Measurements from ENCODE around the gene P2RX1.

Gene P2RX1

DNA sequence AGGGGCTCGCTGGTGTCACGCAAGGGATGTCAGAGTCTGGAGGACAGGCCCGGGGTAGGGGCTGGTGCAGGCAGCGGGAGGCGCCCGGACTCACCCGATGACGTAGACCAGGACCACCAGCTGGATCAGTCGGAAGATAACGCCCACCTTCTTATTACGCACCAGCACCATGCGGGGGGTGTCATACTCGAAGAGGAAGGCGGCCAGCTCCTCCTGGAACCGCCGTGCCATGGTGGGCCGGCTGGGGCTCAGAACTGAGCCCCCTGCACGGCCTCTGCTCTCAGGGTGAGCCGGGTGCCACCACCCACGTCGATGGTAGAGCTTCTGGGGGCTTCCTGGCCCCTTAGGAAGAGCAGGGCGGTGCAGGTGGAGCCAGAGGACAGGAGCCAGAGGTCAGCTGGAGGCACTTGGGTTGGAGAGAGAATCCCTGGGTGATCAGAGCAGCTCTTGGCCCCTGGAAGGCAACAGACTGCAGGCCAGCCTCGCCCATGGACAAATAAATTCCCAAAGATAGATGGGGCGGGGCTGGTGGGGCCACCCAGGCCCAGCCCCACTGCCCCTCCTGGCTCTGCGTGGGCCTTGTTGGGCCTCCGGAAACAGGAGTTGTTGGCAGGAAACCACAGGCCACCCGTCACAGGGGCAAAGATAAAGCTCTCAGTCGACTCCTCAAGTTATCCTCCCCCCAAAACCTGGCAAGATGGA is at the start of gene P2RX1:
TSS of gene P2RX1 (minus strand) at position 471 of the 702 bp plus-strand sequence. CDS start at position 231, 240 bp downstream.
- DNase-seq = no peak

DNA sequence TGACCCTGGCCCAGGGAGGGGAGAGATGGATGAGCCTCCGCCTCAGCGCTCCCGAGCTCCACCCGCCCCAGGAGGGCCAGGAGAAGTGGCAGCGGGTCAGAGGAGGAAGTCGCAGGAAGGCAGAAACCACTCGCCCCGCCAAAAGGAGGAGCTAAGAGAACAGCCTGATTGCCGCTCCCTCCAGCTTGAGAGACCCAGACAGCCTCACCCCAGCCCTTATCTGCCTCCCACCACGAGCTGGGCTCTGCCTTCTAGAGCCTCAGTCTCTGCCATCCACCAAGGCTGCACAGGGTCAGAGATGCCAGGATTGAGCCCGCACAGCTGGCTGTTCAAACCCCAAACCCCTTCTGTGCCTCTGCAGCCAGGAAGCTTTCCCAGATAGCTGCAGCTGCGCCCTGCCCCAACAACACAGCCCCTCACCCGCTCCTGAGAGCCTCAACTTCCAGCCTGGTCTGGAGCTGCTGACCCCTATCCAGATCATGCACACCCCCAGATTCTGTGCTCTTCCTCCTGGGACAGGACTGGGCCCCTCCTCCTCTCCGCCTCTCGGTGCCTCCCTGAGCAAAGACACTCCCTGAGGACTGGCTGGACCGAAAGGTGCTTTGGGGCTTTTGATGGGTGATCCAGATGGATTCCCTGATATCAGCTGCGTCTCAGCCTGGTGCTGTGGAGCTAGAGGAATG is 49.0 kb upstream of the P2RX1 start:
- peak; percentile 90 for DNase-seq

DNA sequence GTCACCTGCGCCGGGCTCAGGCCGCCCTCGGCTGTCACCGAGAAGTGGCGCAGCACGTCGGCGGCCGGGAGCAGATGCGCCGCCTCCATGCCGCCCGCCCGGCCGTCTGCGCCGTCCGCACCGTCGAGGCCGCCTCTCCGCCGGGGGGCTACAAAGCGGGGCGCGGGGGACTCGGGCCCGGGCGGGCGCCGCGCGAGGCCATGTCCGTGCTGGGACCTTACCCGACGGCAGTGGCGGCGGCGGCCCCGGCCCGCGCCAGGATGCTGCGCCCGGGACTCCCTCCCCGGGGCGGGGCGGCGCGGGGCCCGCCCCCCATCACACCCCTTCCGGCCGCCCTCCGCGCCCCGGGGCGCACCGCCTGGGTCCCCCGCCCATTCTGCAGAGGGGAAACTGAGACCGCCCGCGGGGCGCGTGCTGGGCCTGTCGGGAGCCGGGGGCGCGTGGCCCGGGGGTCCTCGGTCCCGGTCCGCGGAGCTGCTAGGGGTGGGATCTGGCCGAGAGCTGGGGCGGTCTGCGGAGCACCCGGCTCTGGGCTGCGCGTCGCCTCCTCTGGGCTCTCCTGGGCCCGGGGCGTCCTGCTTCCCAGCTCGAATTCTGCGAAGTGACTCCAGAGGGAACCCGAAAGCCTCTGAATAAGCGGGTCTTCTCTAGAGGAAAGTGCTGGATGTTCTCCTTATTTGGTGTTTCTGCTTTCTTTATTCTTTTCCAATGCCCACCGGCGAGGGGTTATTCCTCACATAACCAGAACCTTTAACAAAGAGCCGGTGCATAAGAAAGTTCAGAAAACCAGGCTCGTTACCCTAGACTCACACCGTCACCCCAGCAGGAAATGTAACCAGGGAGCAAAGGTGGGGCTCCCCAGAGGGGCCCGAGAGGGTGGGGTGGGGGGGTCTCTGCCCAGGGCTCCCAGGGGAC is 48.2 kb upstream of the P2RX1 start, which contains the start of gene ATP2A3:
TSS of gene ATP2A3 (minus strand) at position 235 of the 915 bp plus-strand sequence. CDS start at position 89, 146 bp downstream.
- peak; percentile 71 for DNase-seq

DNA sequence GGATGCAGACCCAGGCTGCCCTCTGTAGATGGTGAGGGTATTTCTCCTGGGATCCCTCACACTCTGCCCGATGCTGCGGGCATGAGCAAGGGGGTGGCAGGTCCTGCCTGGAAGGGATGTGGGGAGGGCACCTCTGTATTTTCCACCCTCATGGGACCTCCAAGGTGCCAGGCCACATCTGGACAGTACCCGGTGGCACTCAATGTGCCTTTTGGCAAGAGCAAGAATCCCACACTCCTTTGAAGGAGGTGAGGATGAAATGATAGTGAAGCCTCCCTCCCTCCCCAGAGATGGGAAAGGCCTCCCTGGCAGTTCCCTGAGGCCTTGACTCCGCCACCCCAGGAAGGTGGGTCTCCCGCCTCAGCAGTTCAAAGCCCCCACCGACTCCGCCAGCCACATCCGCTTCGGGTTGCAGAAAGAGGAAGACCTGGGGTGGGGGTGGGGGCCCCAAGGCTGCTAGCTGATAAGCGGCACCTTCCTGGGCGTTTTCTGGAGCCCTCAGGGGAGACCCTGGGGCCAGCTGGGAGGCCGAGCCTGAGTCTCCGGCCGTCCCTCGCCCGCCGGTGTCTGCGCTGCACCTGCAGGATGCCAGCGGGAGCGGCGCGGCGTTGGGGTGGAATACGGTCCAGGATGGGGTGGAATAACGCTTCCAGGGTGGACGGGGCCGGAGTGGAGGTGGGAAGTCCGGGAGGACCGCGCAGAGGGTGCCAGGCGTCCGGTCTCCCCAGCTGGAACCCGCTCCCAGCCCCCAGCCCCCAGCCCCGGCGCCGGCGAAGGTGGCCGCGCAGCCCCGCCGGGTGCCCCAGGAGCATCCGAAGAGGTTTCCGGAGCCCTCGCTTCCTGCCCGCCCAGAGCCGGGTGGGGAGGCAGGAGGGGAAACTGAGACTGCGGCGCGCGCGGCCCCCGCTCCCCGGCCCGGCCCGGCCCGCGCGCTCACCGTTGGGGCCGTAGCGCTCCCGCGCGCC is 47.3 kb upstream of the P2RX1 start:
- DNase-seq = peak; percentile 69

DNA sequence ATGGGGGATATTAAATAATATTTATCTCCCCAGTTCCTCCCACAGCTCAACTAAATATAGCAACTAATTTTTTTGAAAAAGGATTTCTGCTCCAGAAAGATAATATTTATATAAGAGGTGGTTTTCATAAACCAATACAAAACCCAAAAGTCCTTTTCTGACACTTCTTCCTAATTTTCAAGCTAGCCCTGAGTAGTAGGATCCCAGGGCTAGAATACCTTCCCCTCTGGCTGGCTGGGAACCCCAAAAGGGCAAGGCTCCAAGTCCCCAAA is 46.6 kb upstream of the P2RX1 start:
- DNase-seq = no peak

DNA sequence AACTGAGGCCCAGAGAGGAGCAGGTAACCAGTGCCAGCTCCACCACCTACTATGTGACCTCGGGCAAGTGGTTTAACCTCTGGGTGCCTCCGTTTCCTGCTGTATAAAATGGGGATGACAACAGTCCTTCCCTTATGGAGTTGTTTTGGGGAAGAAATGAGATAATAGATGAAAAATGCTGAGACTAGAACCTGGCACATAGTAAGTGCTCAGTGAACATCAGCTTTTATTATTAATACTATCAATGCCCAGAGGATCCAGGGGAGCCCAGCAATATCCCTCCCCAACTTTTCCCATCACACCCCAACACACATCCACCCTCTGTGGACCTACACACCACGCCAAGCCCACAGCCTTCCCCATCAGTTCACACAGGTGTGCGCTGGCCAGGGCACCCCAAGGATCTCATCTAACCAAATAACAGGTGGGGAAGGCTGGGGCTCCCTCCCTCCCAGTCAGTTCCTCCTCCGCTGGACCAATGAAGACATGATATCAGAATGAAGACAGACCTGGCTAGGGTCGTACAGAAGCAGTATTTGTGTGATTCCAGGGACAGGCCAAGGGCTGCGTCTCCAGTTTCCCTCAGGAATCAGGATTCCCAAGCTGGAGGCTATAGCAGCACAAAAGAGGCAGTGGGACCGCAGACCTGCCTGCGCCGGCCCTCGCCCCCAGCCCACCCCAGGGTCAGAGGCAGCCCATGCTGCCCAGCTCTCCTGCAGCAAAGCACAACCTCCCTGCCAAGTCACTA is 46.1 kb upstream of the P2RX1 start:
- DNase-seq = no peak

DNA sequence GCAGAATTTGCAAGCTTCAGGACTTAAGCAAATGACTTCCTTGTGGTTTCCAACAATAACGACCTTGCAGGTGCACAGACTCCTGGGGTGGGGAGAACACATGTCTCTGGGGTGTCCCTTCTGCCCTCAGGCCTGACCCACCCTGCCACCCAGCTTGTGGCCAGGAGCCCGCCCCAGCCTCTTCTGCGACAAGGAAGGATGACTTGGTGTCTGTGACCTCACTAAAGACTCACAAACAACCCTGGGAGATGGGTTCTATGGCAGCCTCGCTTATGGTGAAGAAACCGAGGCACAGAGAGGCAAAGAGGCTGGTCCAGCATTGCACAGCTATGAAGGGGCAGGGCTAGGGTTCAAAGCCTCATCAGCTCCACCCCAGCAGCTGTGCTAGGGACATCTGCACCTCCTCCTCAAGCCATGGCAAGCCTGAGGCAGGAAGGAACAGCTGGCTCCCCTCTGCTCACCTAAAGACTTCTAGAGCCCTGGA is 45.3 kb upstream of the P2RX1 start:
- DNase-seq = peak; percentile 72

DNA sequence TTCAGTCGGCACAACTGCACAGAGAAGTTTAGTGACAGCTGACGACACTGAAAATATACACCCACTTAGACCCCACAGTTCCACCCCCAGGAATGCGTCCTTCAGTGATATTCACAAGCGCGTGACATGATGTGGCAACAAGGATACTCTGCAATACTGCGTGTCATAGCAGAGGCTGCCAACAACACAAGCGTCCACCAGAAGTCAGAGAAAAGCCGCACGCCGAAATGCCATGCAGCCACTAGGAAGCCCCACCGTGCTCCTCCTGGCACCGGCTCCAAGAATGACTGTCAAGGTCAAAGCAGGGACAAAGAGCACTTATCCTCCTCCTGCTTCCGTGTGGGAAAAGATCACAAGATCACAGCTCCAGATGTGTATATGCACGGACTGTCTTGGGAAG is 44.5 kb upstream of the P2RX1 start:
- DNase-seq = no peak

DNA sequence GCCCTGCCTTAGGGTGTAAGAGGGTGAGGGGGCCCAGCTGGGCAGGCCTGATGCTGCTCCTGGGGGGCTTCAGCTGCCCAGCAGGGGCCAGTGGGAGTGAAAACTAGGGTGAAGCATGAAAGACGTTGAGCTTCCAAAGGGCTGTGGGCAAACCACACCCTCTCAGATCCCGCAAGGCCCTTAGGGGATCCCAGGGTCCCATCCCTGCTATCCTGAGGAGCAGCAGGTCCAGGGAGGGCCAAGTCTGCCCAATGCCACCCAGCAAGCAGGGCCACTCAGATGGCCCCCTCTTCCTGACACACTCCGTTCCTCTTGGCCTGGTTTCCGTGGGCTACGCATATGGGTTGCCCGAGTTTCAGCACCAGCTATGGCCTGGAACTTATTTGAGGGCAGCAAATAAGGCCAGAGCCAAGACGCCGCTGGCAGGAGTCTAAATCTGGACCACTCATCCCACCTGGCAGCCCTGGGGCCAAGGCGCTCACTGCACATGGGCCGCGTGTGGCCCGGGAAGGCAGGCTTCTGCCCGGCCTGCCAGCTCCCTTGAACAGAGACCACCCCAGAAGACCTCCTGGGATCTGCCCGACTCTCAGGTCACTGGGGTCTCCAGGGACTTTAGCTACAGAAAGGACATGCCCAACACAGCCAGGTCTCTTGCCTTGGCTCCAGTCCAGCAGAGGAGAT is 43.8 kb upstream of the P2RX1 start:
- DNase-seq = peak; percentile 59

DNA sequence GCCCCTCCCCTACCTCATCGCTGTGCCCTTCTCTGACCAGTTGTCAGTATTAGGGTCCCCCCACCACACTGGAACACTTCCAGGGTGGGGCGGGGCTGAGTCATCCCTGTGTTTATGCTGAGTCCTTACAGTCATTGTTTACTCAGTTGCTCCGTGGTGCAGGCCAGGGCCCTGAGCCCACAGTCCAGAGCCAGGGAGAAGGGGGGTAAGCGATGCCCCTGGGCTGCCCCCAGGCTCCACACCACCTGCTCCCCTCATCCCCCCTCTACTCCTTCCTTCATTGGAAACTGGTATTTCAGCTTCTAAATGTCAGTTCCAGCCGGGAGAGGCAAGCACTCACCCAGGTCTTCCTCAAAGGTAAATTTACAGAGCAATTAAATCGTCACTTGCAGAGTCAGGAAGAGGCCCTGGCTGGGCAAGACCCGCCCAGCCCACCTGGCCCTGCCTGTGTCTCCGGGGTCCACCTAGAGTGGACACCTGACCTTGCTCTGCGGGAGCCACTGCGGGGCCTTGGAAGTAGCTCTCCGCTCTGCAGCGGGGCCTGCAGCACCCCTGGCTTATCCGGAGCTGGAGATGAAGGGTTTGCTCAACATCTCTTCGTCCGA is 43.1 kb upstream of the P2RX1 start:
- DNase-seq = peak; percentile 100

DNA sequence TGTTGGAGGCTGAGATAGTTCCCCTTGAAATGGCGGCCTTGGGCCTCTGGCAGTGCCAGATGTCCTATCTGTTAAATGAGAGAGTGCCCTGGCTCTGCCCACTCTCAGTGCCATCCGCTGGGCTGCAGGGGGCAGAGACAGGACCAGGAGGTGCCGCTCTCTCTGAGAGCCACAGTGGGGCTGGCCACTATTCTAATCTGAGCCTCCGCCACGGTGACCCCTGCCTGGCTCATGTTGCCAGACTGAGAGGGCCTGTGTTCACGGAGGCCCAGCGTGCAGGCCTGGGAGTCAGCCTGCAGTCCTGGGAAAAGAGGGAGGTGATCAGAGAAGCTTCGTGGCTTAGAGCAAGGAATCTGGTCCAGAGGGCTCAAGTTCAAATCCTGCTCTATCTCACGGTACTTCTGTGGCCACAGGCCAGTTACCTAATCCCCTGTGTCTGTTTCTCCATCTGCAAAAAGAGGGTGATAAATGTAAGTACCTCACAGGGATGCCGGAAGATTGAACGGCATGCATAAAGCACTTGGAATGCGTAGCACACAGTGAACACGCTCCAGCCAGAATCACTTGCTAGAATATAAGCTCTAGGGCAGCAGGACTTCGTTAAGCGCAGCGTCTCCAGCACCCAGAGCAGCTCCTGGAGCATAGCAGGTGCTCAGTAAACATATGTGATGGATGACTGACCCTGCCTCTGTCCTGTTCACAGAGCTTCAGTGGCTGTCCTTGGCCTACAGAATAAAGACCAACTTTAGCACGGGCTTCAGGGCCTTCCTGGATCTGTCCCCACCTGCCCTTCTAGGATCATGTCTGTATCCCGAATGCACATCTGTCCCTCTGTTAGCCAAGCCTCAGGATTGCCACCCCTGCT is 41.7 kb upstream of the P2RX1 start:
- peak; percentile 27 for DNase-seq

DNA sequence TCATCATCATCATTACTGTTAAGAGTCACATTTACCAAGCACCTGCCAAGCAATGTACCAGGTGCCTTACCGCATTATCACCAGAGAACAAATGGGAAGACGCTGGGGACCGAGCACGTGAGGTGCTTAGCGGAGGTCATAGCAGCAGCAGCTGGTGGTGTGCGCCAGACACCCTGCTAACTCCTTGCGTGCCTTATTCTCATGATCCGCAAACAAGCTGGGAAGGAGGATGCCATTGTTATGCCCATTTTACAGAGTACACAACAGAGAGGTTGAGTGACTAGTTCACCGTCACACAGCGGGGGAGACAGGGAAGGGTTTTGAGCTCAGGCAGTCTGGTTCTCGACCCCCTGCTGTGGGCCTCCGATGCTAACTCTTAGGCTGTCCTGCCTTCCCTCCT is 40.7 kb upstream of the P2RX1 start:
- peak; percentile 94 for DNase-seq

DNA sequence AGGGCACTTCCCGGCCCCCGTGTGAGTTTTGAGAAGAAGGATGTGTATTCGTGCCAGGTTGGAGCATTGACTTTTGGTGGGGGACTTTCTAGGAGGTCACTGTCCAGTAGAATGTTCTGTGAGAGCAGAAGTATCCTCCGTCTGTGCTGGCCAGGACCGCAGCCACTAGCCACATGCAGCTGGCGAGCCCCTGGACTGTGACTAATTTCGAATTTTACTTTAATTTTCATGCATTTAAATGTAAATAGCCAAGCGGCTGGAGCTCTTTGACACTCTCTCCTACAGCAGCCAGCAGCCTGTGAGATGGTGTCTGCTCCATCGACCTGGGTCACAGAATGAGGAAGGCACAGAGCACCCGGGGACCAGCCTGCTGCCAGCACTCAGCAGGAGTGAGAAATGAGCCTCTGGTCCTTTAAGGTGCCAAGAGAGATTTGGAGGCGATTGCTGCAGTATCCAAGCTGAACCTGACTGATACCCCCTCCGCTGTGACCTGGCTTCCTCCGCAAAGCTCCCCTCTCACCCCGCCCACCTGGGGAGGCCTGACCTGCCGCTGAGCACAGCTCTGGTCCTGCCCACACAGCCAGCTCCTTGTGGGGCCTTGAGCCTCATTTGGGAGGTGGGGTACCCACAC is 40.2 kb upstream of the P2RX1 start:
- DNase-seq = no peak

DNA sequence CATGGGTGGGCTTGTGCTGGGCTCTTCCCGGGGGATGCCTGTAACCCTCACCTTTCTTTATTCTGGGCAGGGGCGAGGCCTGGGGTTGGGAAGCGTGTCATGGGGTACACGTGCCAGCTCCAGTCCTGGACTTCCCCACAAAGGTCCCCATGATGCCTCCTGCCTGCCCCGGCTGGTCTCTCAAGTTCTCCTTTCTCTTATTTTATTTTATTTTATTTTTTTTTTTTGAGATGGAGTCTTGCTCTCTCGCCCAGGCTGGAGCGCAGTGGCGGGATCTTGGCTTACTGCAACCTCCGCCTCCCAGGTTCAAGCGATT is 39.4 kb upstream of the P2RX1 start:
- DNase-seq = no peak

DNA sequence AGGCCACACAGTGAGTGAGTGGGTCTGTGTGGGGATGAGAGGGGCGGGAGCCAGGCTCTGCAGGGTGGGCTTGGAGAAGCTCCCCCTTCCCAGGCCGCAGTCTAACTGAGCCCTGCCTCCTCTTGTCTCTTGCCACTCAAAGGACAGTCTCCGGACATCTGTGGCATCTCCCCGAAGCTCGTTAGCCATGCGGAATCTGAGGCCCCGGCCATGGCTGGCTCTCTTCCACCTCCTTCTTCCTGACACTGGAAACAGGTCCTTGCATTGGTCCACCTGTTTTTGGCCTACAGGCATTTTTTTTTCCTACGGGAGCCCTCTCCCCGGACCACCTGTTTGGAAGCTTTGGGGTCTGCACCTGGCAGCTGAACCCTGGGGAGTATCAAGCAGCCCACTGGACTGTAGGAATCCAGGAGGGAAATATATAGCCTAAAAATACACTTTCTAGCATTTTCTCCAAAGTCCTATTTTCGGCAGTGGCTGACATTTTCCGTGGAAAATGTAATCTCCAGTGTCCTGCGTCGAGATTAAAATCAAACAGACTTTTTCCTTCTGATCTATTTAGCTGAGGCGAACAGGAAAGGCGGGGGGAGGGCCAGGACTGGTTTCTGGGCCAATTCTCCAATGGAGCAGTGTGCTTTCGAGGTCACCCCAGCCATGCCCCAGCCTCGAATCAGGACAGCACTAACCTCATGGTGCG is 38.9 kb upstream of the P2RX1 start:
- DNase-seq = no peak

DNA sequence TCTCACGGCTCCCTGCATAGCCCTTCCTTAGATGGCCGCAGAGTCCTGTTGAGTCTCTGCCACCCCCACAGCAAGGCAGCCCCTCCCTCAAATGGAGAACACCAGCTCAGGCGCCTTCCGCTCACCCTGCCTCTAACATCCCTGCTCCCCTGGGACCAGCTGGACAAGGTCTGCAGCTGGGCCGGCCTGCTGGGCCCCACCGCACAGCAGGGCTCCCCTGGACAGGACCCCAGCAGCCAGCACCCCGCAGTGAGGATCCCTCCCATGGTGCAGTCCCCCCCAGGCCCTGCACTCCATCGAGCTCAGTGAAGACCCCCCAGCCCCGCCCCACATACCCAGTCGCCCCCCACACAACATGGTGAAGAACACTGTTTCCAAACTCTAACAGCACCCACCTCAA is 37.8 kb upstream of the P2RX1 start:
- no peak for DNase-seq

DNA sequence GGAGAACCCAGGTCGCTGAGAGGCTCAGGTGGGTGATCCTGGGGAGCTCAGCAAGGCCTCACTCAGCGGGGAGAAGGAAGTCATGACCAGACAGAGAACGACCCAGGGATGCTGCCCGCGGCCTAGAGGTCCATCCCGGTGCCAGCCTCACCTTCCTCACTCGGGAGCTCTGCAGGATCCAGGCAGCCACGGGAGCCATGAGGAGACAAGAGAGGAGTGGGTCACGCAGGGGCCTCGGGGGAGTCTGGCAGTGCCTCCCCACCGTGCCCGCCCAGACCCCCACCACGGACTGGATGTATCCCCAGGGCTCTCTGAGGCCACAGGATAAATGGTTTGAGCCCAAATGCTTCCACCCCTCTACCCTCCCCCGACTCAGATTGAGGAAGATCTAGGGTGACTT is 37.3 kb upstream of the P2RX1 start:
- DNase-seq = no peak

DNA sequence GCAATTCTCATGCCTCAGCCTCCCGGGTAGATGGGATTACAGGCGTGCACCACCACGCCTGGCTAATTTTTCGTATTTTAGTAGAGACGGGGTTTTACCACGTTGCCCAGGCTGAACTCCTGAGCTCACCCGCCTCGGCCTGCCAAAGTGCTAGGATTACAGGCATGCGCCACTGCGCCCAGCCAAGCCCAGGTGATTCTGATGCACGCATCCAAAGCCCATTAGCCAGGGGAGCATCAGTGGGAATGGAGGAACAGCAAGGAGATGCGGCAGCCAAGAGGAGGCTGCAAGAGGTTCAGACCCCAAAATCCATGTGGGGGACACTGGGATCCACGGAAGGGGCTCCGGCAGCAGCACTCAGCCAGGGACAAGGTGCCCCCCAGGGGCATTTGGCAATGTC is 35.9 kb upstream of the P2RX1 start:
- no peak for DNase-seq

DNA sequence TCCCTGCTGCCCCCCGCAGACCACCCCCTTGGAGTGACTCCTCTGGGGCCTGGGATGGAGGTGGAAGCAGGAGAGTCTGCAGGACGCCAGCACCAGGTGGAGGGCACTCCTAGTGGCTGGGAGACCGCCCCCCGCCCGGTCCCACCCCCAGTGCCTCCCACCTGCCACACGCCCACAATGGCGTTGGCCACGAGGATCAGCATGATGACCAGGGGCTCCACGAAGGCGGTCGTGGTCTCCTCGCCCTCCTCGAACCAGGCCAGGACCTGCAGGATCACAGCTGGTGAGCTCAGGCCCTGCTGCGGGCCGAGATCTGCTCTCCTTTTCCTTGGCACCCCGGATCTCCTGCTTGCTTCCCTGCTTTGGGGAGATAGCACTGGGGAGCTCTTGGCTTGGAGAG is 35.2 kb upstream of the P2RX1 start:
- no peak for DNase-seq
